Measurements from ENCODE around the gene MEI1. TPM values are rescaled to one million over a fixed set of nuclear protein-coding genes. Genes with fewer than 3 reads are reported as not detected.

MEI1 gene
- total RNA-seq, 1 experiment from 2014 or later = 0.24 TPM

DNA sequence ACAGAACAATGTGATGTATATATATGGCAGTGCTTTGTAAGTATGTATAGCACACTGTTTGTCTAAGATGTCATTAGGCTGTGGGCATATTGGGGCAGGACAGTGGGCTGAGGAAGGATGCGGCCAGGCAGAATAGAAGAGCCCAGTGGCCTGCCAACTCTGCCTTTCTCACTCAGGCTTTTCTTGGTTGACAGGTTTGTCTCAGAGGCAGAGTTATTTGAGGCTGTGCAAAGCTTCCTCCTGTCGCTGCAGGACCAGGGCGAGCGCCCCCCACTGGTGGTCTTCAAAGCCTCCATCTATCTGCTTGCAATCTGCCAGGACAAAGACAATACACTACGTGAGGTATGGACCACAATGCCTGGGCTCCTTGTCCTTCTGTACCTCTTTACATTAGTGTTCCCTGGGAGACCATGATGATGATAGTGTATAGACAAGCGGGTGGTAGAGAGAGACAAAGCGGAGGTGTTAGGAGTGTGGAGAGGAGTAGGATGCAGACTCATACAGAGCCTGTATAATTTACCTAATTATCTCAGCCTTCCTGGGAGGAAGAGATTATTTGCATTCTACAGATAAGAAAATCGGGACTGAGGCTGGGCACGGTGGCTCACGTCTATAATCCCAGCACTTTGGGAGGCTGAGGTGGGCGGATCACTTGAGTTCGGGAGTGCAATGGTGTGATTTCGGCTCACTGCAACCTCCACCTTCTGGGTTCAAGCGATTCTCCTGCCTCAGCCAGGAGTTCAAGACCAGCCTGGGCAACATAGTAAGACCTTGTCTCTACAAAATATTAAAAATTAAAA lies 63.9 kb downstream of the MEI1 start:
- intact Hi-C loops (cut with micrococcal nuclease; ENCODE audit: unreplicated experiment) = no loop called here
- no peak overlapping the region for H3K4me3 ChIP-seq (ENCODE audit: low read depth, low read length, poor library complexity, severe bottlenecking)
- H3K36me3 ChIP-seq (ENCODE audit: insufficient read depth, low read length, poor library complexity, severe bottlenecking) = no peaks in the 10 kb centered on the region
- POLR2A ChIA-PET (ENCODE audit: low non-redundant PET) = no interaction called here
- no peak overlapping the region for H3K27ac ChIP-seq (ENCODE audit: low read depth, low read length, poor library complexity, severe bottlenecking)
- CTCF ChIA-PET = interaction anchor here (1.0 kb wide), 1 partner anchor 66 kb away, joined by 4 read pairs; no protein-coding TSS in a partner anchor
- DNase-seq (ENCODE audit: low spot score) = peak; percentile 54
- TF ChIP-seq EZH2 (IDR thresholded peaks at IDR 0.05; ENCODE audit: borderline replicate concordance, low read depth, low read length, poor library complexity, severe bottlenecking) = no peak
- TF ChIP-seq, protein P1, sequence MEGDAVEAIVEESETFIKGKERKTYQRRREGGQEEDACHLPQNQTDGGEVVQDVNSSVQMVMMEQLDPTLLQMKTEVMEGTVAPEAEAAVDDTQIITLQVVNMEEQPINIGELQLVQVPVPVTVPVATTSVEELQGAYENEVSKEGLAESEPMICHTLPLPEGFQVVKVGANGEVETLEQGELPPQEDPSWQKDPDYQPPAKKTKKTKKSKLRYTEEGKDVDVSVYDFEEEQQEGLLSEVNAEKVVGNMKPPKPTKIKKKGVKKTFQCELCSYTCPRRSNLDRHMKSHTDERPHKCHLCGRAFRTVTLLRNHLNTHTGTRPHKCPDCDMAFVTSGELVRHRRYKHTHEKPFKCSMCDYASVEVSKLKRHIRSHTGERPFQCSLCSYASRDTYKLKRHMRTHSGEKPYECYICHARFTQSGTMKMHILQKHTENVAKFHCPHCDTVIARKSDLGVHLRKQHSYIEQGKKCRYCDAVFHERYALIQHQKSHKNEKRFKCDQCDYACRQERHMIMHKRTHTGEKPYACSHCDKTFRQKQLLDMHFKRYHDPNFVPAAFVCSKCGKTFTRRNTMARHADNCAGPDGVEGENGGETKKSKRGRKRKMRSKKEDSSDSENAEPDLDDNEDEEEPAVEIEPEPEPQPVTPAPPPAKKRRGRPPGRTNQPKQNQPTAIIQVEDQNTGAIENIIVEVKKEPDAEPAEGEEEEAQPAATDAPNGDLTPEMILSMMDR (conservative IDR thresholded peaks at IDR 0.05; ENCODE audit: low read depth, low read length) = peak; percentile 67
- no TSS peak for BruUV-seq (replicated peaks)
- H3K27me3 ChIP-seq (replicated peaks; ENCODE audit: insufficient read depth, low read depth, low read length, poor library complexity) = no peaks in the 10 kb centered on the region
- H3K9me3 ChIP-seq (ENCODE audit: low read depth, low read length, poor library complexity, severe bottlenecking) = no peaks in the 10 kb centered on the region
- no peaks in the 10 kb centered on the region for H3K4me1 ChIP-seq (ENCODE audit: insufficient read depth, low read length, poor library complexity, severe bottlenecking)

DNA sequence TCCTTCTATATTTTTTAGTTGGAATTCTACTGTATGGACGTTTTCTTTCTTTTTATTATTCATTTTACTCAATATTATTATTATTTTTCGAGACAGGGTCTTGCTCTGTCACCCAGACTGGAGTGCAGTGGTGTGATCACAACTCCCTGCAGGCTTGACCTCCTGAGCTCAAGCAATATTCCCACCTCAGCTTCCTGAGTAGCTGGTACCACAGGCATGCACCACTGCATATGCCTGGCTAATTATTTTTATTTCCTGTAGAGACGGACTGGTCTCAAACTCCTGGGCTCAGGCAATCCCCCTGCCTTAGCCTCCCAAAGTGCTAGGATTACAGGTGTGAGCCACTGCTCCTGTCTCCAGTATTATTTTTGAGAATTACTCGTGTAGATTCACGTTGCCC lies 67.2 kb downstream of the MEI1 start:
- no peak overlapping the region for H3K4me3 ChIP-seq (ENCODE audit: low read depth, low read length, poor library complexity, severe bottlenecking)
- BruUV-seq (replicated peaks) = no TSS peak
- DNase-seq (ENCODE audit: low spot score) = no peak
- no peaks in the 10 kb centered on the region for H3K27me3 ChIP-seq (replicated peaks; ENCODE audit: insufficient read depth, low read depth, low read length, poor library complexity)
- H3K36me3 ChIP-seq (ENCODE audit: insufficient read depth, low read length, poor library complexity, severe bottlenecking) = no peaks in the 10 kb centered on the region
- ChIA-PET POLR2A (ENCODE audit: low non-redundant PET) (no interaction called here), CTCF (no interaction called here)
- intact Hi-C loops (cut with micrococcal nuclease; ENCODE audit: unreplicated experiment) = no loop called here
- no peaks in the 10 kb centered on the region for H3K4me1 ChIP-seq (ENCODE audit: insufficient read depth, low read length, poor library complexity, severe bottlenecking)
- no peaks in the 10 kb centered on the region for H3K9me3 ChIP-seq (ENCODE audit: low read depth, low read length, poor library complexity, severe bottlenecking)
- H3K27ac ChIP-seq (ENCODE audit: low read depth, low read length, poor library complexity, severe bottlenecking) = no peak overlapping the region
- no peak for TF ChIP-seq EZH2 (IDR thresholded peaks at IDR 0.05; ENCODE audit: borderline replicate concordance, low read depth, low read length, poor library complexity, severe bottlenecking)
- TF ChIP-seq, protein P1 (conservative IDR thresholded peaks at IDR 0.05; ENCODE audit: low read depth, low read length) = no peak

DNA sequence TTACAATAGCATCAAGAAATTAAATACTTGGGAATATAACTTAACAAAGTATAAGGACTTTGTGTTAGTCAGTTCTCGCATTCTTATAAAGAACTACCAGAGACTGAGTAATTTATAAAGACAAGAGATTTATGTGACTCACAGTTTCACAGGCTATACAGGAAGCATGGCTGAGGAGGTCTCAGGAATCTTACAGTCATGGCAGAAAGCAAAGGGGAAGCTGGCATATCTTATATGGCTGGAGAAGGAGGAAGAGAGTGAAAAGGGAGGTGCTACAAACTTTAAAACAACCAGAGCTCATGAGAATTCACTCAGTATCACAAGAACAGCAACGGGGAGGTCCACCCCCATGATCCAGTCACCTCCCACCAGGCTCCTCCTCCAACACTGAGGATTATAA lies 69.1 kb downstream of the MEI1 start:
- Histone ChIP-seq H3K4me1 (ENCODE audit: insufficient read depth, low read length, poor library complexity, severe bottlenecking) (no peaks in the 10 kb centered on the region), H3K36me3 (ENCODE audit: insufficient read depth, low read length, poor library complexity, severe bottlenecking) (no peaks in the 10 kb centered on the region), H3K4me3 (ENCODE audit: low read depth, low read length, poor library complexity, severe bottlenecking) (no peak overlapping the region), H3K27me3 (replicated peaks; ENCODE audit: insufficient read depth, low read depth, low read length, poor library complexity) (no peaks in the 10 kb centered on the region), H3K27ac (ENCODE audit: low read depth, low read length, poor library complexity, severe bottlenecking) (no peak overlapping the region), H3K9me3 (ENCODE audit: low read depth, low read length, poor library complexity, severe bottlenecking) (no peaks in the 10 kb centered on the region)
- peak; percentile 54 for DNase-seq (ENCODE audit: low spot score)
- ChIA-PET POLR2A (ENCODE audit: low non-redundant PET) (interaction anchor here (0.7 kb wide), 1 partner anchor 16 kb away, joined by 5 read pairs; no protein-coding TSS in a partner anchor), CTCF (interaction anchor here (0.6 kb wide), 1 partner anchor 349 kb away, joined by 3 read pairs; no protein-coding TSS in a partner anchor)
- BruUV-seq (replicated peaks) = no TSS peak
- TF ChIP-seq EZH2 (IDR thresholded peaks at IDR 0.05; ENCODE audit: borderline replicate concordance, low read depth, low read length, poor library complexity, severe bottlenecking) = no peak
- TF ChIP-seq, protein P1 (conservative IDR thresholded peaks at IDR 0.05; ENCODE audit: low read depth, low read length) = no peak
- intact Hi-C loops (cut with micrococcal nuclease; ENCODE audit: unreplicated experiment) = no loop called here

Measured in A673 (cell line).